Panc1 (cell line): ENCODE results near the gene CGNL1.

ENCODE experiments used
- TCF7L2 ChIP-seq: IDR thresholded peaks from 2 replicates; pipeline ENCODE4 v1.6.1; 2011; ENCODE audit warnings: mild to moderate bottlenecking, low read depth, low read length, inconsistent platforms
- TF ChIP-seq, protein P1 (sequence below): fragments of 450-650 bp; IDR thresholded peaks from 2 replicates; pipeline ENCODE4 v1.5.1; 2017; ENCODE audit warnings: mild to moderate bottlenecking
- TF ChIP-seq, protein P2 (sequence below), 2 experiments: IDR thresholded peaks; 2 replicates each; pipeline ENCODE4 v1.6.1; 2011 to 2012; ENCODE audit warnings: low read depth in 2 of 2, control low read depth in 1 of 2, low read length in 1 of 2, mild to moderate bottlenecking in 1 of 2, moderate library complexity in 1 of 2; ENCODE audit not compliant: insufficient read depth in 1 of 2

DNA sequence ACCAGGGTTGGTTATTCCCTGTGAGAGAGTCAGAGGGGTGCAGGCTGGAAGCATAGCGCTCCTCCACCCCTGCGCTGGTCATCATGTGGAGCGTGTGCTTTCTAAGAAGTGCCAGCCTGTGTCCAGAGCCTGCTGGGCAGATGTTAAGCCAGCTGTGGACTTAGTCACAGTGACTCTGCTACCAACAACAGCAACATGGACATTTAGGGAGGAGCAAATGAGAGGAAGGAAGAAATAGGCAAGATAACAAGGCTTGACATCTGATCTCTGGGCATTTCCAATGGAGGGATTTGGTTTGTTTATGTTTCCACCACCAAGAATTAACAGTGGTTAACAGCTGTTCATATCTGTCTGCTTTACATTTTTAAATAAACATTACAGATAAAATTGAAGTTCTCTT is 179.0 kb downstream of the CGNL1 start:
- TF ChIP-seq, protein P1, sequence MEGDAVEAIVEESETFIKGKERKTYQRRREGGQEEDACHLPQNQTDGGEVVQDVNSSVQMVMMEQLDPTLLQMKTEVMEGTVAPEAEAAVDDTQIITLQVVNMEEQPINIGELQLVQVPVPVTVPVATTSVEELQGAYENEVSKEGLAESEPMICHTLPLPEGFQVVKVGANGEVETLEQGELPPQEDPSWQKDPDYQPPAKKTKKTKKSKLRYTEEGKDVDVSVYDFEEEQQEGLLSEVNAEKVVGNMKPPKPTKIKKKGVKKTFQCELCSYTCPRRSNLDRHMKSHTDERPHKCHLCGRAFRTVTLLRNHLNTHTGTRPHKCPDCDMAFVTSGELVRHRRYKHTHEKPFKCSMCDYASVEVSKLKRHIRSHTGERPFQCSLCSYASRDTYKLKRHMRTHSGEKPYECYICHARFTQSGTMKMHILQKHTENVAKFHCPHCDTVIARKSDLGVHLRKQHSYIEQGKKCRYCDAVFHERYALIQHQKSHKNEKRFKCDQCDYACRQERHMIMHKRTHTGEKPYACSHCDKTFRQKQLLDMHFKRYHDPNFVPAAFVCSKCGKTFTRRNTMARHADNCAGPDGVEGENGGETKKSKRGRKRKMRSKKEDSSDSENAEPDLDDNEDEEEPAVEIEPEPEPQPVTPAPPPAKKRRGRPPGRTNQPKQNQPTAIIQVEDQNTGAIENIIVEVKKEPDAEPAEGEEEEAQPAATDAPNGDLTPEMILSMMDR: no peak
- TF ChIP-seq, protein P2, sequence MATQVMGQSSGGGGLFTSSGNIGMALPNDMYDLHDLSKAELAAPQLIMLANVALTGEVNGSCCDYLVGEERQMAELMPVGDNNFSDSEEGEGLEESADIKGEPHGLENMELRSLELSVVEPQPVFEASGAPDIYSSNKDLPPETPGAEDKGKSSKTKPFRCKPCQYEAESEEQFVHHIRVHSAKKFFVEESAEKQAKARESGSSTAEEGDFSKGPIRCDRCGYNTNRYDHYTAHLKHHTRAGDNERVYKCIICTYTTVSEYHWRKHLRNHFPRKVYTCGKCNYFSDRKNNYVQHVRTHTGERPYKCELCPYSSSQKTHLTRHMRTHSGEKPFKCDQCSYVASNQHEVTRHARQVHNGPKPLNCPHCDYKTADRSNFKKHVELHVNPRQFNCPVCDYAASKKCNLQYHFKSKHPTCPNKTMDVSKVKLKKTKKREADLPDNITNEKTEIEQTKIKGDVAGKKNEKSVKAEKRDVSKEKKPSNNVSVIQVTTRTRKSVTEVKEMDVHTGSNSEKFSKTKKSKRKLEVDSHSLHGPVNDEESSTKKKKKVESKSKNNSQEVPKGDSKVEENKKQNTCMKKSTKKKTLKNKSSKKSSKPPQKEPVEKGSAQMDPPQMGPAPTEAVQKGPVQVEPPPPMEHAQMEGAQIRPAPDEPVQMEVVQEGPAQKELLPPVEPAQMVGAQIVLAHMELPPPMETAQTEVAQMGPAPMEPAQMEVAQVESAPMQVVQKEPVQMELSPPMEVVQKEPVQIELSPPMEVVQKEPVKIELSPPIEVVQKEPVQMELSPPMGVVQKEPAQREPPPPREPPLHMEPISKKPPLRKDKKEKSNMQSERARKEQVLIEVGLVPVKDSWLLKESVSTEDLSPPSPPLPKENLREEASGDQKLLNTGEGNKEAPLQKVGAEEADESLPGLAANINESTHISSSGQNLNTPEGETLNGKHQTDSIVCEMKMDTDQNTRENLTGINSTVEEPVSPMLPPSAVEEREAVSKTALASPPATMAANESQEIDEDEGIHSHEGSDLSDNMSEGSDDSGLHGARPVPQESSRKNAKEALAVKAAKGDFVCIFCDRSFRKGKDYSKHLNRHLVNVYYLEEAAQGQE (IDR thresholded peaks at IDR 0.05; ENCODE audit: insufficient read depth in 1 of 2, low read depth in 2 of 2, low read length in 1 of 2): no peak
- TF ChIP-seq TCF7L2: no peak
